GM23248 (cell line): ENCODE results near the gene COL13A1.

Source experiments
- EZH2 ChIP-seq: fragments of 200-600 bp; sonication (generic); IDR thresholded peaks from 2 replicates; pipeline ENCODE4 v1.6.1; 2018; ENCODE audit warnings: antibody characterized with exemption, mild to moderate bottlenecking; ENCODE audit not compliant: insufficient read depth, poor library complexity, severe bottlenecking
- EZH2phosphoT487 ChIP-seq: fragments of 200-600 bp; sonication (generic); IDR thresholded peaks from 2 replicates; pipeline ENCODE4 v1.6.1; 2018; ENCODE audit warnings: antibody characterized with exemption, moderate library complexity, mild to moderate bottlenecking, low read depth; ENCODE audit not compliant: insufficient read depth

DNA sequence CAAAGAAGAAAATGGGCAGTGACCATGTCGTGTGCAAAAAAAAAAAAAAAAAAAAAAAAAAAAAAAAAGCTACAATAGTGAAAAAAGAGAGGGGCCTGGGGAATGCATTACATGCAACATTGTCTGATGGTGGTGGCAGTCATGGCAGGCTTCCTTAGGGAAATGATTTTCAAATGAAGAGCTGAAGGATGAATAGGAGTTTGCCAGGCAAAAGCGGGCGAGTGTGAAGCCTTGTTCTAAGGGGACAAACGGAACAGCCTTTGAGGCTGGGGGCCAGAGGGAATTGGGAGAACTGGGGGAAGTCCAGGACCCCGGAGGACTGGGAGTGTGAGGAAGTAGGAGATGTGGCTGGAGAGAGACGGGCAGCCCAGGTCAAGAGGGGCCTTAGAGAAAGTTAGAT, 3.1 kb downstream of the COL13A1 start:
- TF ChIP-seq EZH2 (no peak), EZH2phosphoT487 (no peak)
